ENCODE data around the gene SBK3.
A peak's percentile ranks its signal among the peaks of the same experiment; 100 is the strongest.
"Not testable (repeated sequence)": the region's sequence is repeated elsewhere in the genome, so short reads cannot be mapped to it uniquely, and the experiment has no call there.

SBK3 gene

DNA sequence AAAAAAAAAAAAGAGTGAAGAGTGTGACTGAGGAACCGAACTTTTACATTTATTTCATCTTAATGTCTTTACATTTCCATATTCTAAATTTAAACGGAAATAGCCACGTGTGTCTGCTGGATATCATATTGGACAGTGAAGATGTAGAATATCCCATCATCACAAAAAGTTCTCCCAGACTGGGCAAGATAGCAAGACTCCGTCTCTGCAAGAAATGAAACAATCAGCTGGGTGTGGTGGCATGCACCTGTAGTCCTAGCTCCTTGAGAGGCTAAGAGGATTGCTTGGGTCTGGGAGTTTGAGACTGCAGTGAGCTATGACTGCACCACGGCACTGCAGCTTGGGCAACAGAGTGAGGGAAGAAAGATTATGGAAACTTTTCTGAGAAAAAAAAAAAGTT lies 31.4 kb upstream of the SBK3 start:
- DNase-seq (ENCODE audit: low spot score) = no peak

DNA sequence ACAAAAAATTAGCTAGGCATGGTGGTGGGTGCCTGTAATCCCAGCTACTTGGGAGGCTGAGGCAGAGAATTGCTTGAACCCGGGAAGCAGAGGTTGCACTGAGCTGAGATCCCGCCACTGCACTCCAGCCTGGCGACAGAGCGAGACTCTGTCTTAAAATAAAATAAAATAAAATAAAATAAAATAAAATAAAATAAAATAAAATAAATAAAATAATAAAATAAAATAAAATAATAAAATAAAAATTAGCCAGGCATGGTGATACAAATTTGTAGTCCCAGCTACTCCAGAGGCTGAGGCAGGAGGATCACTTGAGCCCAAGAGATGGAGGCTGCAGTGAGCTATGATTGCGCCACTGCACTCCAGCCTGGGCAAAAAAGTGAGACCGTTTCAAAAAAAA lies 28.6 kb upstream of the SBK3 start:
- not testable (repeated sequence) for DNase-seq (ENCODE audit: low spot score)

- DNase-seq (ENCODE audit: low spot score) = not testable (repeated sequence)
Observed at GRCh38 chr19:55569477-55569876, 24.1 kb upstream of the SBK3 start.

GRCh38 chr19:55567708-55568328 lies 22.5 kb upstream of the SBK3 start:
- no peak for DNase-seq (ENCODE audit: low spot score)

- no peak for DNase-seq (ENCODE audit: low spot score)
Observed at GRCh38 chr19:55566823-55567222, 21.5 kb upstream of the SBK3 start.

- no peak for DNase-seq (ENCODE audit: low spot score)
Observed at GRCh38 chr19:55563261-55563690, 17.9 kb upstream of the SBK3 start.

- no peak for DNase-seq (ENCODE audit: low spot score)
Observed at GRCh38 chr19:55559684-55560083, 14.3 kb upstream of the SBK3 start.

DNA sequence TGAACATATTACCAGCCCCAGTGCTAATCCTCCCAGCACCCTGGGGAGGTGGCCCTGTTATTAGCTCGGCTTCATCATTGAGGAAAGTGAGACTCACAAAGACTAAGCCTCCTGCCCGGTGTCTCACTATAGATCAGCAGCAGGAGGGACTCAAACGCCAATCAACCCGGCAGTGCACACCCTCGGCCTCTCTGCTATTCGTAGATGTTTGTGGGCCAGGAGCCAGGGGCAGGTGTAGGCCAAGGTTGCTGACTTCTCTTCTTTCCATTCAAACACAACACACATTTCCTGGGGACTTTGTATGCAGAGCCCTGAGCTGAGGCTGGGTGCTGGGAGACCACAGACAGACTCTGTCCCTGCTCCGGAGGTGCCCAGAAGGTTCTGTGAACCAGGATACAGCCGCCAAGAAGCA lies 9.4 kb upstream of the SBK3 start:
- DNase-seq (ENCODE audit: low spot score) = no peak

DNA sequence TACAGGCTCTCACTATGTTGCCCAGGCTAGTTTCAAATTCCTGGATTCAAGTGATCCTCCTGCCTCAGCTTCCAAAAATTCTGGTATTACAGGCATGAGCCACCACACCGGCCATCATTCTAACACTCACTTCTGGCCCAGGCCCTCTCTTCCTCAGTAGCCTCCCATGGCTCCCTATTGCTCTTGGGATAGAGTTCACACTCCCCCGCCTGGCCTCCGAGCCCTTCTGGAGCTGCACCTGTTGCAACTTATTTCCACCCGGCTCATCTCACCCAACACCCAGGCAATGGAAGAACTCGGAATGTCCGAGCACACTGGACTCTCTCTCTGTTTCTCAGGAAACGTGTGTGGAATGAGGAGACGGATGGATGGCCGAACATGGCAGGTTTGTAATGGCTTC lies 9.0 kb upstream of the SBK3 start:
- no peak for DNase-seq (ENCODE audit: low spot score)

DNA sequence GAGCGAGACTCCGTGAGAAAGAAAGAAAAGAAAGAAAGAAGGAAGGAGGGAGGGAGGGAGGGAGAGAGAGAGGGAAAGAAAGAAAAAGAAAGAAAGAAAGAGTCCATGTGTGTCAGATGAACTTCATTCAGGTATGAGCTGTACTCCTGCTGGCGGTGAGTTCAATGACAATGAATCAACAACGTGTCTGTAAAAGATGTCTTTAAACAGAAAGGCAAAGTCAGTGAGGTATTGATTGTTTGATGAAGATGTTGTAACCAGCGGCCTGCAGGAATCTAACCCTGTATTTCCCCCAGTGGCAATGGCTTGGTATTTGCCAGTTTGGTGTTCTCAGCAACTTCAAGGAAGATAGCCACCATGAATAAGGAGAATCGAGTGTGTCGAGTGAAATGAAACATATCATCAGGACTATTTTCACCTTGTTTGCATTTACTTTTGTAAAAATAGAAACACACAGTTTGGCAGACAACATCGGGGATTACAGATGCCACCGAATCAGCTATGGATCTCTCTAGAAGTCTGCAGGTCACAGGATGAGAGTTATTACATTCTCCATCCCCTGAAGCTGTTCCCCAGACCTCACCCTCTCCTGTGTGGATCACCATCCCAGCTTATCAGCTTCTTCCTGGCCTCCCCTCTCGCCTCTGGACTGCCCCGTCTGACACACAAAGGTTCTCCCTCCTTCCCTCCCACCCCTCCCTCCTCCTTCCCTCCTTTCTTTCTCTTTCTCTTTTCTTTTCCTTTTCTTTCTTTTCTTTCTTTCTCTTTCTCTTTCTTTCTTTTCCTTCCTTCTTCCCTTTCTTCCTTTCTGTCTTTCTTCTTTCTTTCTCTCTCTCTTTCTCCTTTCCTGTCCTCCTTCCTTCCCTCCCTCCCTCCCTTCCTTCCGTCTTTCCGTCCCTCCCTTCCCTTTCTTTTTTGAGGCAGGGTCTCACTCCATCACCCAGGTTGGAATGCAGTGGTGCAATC lies 8.2 kb upstream of the SBK3 start:
- no peak for DNase-seq (ENCODE audit: low spot score)

DNA sequence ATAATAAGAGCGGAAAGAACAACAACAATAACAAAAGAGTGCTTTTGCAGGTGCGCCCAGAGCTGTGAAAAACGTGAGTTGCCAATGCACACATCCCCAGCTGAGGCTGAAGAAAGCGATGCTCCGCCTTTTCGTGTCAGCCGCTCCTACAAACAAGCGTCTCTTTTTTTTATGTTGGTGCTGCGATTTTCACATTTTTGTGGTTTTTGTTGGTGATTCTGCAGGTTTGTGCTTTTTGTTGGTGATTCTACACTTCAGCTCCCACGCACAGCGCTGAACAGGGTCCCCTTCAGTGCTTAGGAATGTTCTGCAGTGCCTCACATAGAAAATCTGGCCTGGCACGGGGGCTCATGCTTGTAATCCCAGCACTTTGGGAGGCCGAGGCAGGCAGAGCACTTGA lies 7.3 kb upstream of the SBK3 start:
- DNase-seq (ENCODE audit: low spot score) = peak; percentile 63

- no peak for DNase-seq (ENCODE audit: low spot score)
Observed at GRCh38 chr19:55552206-55552605, 6.9 kb upstream of the SBK3 start.

DNA sequence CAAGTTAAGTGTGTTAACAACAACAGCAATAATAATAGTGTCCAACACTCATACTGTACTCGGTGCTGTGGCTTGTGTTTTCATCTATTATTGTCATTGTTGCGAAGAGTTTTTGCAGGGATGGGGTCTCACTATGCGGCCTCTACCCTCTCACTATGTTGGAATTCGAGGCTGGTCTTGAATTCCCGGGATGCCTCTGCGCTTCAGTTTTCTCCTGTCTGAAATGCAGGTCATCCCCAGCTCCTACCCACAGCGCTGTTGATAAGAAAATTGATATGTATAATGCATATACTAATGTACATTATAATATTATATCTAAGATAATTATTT lies 4.9 kb upstream of the SBK3 start:
- DNase-seq (ENCODE audit: low spot score) = no peak

DNA sequence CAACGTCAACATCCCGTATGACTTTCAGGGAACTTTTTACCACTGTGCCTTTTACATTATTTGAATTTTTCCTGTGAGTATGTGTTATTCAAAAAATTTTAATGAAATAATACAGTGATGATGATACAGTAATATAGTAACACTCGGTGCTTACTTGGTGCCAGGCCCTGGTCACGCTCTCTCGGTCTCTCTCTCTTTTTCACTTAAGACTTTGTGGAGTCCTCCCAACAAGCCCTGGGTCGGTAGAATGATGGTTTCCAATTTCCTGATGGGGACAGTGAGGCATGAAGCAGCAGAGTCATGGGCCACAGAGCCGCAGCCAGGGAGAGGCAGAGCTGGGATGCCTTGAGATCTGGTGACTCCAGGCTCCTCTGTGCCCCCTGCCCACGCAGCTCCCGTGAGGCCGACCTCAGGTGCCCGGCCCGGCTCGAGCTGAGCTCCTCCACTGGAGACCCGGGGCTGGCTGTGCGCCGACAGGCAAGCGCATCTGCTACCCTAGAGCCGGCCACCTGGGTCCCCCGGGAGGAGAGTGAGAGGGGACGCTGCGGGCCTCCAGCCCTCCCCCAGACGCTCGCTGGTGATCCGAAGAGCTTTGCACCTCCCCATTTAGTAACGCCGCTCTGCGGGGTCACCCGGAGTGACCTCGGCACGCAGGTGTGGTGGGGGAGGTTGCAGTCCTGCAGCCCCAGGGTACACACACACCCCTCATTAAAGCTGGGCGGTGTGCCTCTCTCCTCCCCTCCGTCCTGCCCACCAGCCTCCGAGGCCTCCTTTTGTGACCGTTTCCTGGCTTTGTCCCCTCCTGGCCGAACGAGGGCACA lies 4.4 kb upstream of the SBK3 start:
- DNase-seq (ENCODE audit: low spot score) = peak; percentile 50

DNA sequence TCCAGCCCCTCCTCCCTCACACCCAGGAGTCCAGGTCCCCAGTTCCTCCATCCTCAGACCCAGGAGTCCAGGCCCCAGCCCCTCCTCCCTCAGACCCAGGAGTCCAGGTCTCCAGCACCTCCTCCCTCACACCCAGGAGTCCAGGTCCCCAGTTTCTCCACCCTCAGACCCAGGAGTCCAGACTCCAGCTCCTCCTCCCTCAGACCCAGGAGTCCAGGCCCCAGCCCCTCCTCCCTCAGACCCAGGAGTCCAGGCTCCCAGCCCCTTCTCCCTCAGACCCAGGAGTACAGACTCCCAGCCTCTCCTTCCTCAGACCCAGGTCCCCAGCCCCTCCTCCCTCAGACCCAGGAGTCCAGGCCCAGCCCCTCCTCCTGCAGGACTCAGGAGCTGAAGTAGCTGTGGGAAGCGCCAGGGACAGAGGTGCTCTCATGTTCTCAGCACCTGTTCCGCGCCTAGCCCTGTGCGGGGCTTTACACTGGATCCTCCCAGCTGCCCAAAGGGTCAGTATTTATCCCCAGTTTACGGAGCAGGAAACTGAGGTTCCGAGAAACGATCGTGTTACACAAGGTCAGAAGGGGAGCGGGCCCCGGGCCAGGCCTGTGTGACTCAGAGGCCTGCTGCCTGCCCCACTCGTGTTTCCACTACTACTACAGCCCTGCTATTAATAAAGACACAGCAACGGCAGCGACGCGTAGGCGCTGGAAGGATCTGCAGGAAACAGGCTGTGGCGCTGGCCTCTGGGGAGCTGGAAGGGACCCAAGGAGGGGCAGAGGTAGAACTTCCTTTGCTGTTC lies 1.7 kb upstream of the SBK3 start:
- peak; percentile 75 for DNase-seq (ENCODE audit: low spot score)

DNA sequence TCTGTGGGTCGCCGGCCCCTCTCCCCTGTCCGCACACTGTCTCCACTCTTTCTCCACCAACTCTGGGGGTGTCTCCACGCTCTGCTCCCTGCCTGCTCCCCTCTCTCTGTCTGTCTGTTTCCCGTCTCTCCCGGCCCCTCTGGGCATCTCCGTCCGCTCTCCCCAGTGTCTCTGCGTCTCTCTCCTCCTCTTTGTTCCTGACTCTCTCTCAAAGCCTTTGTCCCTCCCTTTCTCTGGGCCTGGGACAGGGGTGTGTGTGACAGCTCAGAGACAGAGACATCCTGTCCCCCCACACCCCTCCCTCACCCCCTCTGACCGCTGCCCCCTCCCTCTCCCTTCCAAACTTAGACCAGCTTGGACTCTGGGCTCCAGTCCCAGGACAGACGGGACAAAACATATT lies 668 bp upstream of the SBK3 start:
- no peak for DNase-seq (ENCODE audit: low spot score)

GRCh38 chr19:55544776-55545439 lies 435 bp downstream of the SBK3 start:
- no peak for DNase-seq (ENCODE audit: low spot score)

GRCh38 chr19:55544014-55544413 lies 1.3 kb downstream of the SBK3 start:
- DNase-seq (ENCODE audit: low spot score) = no peak

DNA sequence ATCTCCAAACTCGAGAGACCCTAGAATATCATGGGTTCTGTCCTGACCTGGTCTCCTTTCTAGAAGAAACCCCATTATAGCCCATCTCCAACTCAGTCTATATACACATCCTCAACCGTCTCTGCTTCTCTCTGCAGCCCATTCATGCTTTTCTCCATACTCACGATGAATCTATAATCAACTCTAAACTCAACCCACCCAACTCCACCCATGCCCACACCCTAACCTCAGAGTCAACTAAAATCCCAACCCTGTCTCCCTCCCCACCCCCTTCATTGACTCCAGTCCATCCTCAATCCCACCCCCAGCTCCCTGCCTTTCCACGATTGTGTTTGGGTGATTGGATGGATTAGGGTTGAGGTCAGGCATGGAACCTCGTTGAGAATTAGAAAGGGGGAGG lies 1.8 kb downstream of the SBK3 start:
- no peak for DNase-seq (ENCODE audit: low spot score)

- no peak for DNase-seq (ENCODE audit: low spot score)
Observed at GRCh38 chr19:55542292-55542855, 3.0 kb downstream of the SBK3 start.

DNA sequence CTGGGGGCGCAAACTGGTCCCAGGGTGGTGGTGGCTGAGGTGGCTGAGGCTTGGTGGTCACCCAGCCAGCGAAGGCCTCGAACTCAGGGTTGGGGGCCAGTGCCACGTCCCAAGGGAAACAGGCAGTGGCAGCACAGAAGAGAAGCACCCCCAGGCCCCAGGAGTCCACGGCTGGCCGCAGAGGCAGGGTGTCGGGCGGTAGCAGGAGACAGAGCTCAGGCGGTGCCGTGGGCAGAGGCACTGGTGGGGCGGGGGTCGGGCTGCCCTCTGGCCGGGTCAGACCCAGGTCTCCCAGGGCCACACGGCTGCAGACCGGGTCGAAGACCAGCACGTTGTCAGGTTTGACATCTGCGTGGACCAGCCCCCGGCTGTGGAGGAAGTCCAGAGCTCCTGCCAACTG lies 4.3 kb downstream of the SBK3 start:
- no peak for DNase-seq (ENCODE audit: low spot score)

Data from COLO829 (cell line).